ENCODE measurements around the gene PPA1. TPM values are rescaled to one million over a fixed set of nuclear protein-coding genes. Genes with fewer than 3 reads are reported as not detected.
A peak's percentile ranks its signal among the peaks of the same experiment; 100 is the strongest.

Gene PPA1
- total and polyA plus RNA-seq, 2 donors (not counting 3 experiments of a cell fraction or from before 2014, with no cell fraction given) = 63.5 to 140 TPM

GRCh38 chr10:70256463-70256862, 23.2 kb upstream of the PPA1 start:
- no peak overlapping the region for H3K27ac ChIP-seq (ENCODE audit: insufficient read depth, low read depth, low read length)
- H3K4me2 ChIP-seq (ENCODE audit: insufficient read depth, low read length) = no peak overlapping the region
- H3K36me3 ChIP-seq (ENCODE audit: control insufficient read depth in 2 of 2, extremely low read depth in 1 of 2, insufficient read depth in 2 of 2, low read length in 2 of 2) = no peaks in the 10 kb centered on the region
- H3K79me2 ChIP-seq (ENCODE audit: control insufficient read depth, insufficient read depth, low read length) = no peaks in the 10 kb centered on the region
- DNase-seq (ENCODE audit: low read depth, low spot score) (no peak), FAIRE-seq (peak; percentile 50)
- dilution Hi-C loops (cut with MboI; ENCODE audit: extremely low pct_ligation_motif_present, low sequenced_read_pairs) (no loop called here), intact Hi-C loops (cut with micrococcal nuclease) (no loop called here)
- no peak for TF ChIP-seq JUN (IDR thresholded peaks at IDR 0.05; ENCODE audit: borderline replicate concordance, insufficient read depth, insufficient read length, low read depth)
- no peak for TF ChIP-seq POLR2AphosphoS5 (IDR thresholded peaks at IDR 0.05; ENCODE audit: insufficient read depth, low read depth, low read length)
- no peak for TF ChIP-seq MAX (IDR thresholded peaks at IDR 0.05; ENCODE audit: insufficient read depth, insufficient read length)
- no peak for TF ChIP-seq MYC (IDR thresholded peaks at IDR 0.05; ENCODE audit: low read depth, low read length)
- no peak for TF ChIP-seq EZH2 (IDR thresholded peaks at IDR 0.05; ENCODE audit: borderline replicate concordance, low read depth, low read length, severe bottlenecking)
- no peak for TF ChIP-seq CTCF (IDR thresholded peaks at IDR 0.05; ENCODE audit: extremely low read depth in 1 of 2, insufficient read depth in 1 of 2, low read depth in 1 of 2, low read length in 2 of 2)
- no peak for TF ChIP-seq FOS (IDR thresholded peaks at IDR 0.05; ENCODE audit: borderline replicate concordance, insufficient read depth, low read length)
- TF ChIP-seq POLR2A (IDR thresholded peaks at IDR 0.05; ENCODE audit: low read depth, low read length) = no peak
- TF ChIP-seq GATA2 (IDR thresholded peaks at IDR 0.05; ENCODE audit: insufficient read depth, insufficient read length, low read depth, low read length) = no peak
- H3K4me1 ChIP-seq (ENCODE audit: control insufficient read depth, extremely low read depth, insufficient read depth, low read length) = peaks cover 3% of the 10 kb centered on the region
- no TSS peak for BruUV-seq (replicated peaks)
- no peak overlapping the region for H3K9ac ChIP-seq (replicated peaks; ENCODE audit: extremely low read depth, insufficient read depth, low read length)
- peaks cover 45 to 61% of the 10 kb centered on the region in 2 experiments for H3K27me3 ChIP-seq (ENCODE audit: control insufficient read depth in 2 of 2, insufficient read depth in 2 of 2, low read length in 2 of 2)
- no peaks in the 10 kb centered on the region for H3K9me3 ChIP-seq (replicated peaks; ENCODE audit: control insufficient read depth, insufficient read depth, low read length)
- POLR2A ChIA-PET = no interaction called here
- CTCF ChIA-PET = interaction anchor here (0.9 to 3.5 kb wide), 4 partner anchors 8 to 108 kb away, joined by 3 to 18 read pairs (median 10); no protein-coding TSS in a partner anchor
- no peaks in the 10 kb centered on the region for H3K9me1 ChIP-seq (replicated peaks; ENCODE audit: control insufficient read depth, extremely low read depth, insufficient read depth, low read length)
- H4K20me1 ChIP-seq (replicated peaks; ENCODE audit: control insufficient read depth, extremely low read depth, insufficient read depth, low read length) = no peaks in the 10 kb centered on the region
- H2AFZ ChIP-seq (ENCODE audit: low read depth, low read length) = no peak overlapping the region
- H3K4me3 ChIP-seq (replicated peaks in 1 of 3; ENCODE audit: insufficient read depth in 1 of 3, low read depth in 1 of 3, low read length in 3 of 3) = no peak overlapping the region
